Fibroblast of skin of back (primary cell): ENCODE measurements around the gene SLC45A3.

Experiments
- DNase-seq: peaks from one replicate; pipeline ENCODE4 v3.0.0-alpha.2; 2013

The SLC45A3 gene

DNA sequence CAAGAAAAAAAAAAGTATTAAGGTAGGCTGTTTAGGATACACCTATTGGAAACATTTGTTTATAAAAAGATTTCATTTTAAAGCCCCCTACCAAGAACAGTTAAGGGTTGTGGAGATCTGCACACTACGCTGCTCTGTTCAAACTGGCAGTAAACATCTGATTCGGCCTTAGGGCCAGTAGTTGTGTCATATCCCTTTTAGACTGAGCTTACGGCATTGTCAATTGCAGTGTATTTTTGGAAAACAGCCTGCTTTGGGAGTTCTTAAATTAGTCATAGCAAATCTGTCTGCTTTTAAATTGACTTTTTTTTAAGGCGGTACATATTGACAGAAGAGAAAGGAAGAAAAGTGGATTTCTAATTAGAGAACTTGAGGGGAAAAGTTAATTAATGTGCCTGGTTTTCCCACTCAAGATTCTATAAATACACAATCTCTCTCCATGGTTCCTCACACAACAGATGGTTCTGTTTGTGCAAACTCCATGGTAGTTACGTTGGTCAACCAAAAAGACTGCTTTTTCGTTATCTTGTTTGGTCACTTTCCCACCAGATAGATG, 46.8 kb downstream of the SLC45A3 start:
- peak; percentile 19 for DNase-seq

DNA sequence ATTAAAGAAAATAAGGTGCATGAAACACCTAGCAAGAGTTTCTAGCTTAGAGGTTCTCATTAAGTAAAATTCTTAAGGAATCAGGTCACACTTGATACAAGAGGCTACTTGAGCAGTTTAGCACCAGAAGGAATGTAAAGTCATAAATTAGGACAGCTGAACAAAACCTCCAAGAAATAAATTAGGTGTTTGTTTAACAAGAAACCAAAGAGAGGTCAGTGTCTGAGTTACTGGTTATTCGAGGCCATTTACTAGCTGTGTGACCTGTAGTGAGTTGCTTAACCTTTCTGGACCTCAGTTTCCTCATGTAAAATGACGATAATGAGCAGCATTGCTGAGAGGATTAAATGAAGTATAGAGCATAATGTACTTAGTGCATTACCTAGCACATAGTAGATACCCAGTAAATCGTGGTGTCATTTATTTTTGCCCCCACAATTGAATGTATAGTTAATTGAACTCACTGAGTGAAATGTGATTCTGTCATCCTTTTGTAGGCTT, 47.6 kb downstream of the SLC45A3 start:
- no peak for DNase-seq

DNA sequence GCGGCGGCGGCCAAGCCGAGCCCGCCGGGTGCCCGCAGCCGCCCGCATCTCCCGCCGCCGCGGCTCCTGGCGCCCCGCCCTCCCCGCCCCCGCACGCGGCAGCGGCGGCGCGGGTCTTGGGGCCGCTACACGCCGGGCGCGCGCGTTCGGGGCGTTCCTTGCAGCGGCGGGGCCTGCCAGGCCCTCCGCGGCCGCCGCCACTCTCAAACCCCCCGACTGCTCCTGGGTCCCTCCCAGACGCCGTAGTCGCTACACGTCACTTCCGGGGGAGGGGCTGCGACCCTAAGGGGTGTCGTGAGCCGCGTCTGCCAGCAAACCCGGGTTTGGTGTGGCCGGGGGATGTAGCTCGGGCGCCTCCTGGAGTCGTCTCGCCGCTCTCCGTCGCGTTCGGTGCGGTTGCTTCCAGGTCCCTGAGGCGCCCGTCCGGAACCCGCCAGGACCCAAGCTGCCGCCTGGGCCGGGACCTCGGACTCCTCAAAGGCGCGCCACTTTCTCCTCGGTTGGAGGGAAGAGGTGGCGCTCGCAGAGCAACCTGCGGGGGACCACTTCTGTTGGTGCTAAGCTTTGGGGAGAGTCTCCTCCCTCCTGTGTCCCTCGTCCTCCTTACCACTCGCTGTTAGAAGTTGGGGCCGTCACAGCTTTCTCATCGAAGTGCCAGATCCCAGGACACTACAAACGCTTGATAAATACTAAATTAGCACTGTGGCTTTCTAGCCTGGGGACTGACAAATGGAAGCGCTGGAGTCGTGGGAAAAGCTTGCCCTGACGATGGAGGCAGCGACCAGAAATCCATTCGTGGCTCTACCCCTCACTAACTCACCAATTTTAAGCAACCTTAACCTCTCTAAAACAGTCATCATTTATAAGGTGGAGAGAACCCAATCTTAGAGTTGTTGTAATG, 48.3 kb downstream of the SLC45A3 start, which contains the start of gene ELK4:
TSS of gene ELK4 (minus strand) at position 244 of the 901 bp plus-strand sequence. CDS start 8,129 bp downstream, outside the sequence.
- peak; percentile 98 for DNase-seq

DNA sequence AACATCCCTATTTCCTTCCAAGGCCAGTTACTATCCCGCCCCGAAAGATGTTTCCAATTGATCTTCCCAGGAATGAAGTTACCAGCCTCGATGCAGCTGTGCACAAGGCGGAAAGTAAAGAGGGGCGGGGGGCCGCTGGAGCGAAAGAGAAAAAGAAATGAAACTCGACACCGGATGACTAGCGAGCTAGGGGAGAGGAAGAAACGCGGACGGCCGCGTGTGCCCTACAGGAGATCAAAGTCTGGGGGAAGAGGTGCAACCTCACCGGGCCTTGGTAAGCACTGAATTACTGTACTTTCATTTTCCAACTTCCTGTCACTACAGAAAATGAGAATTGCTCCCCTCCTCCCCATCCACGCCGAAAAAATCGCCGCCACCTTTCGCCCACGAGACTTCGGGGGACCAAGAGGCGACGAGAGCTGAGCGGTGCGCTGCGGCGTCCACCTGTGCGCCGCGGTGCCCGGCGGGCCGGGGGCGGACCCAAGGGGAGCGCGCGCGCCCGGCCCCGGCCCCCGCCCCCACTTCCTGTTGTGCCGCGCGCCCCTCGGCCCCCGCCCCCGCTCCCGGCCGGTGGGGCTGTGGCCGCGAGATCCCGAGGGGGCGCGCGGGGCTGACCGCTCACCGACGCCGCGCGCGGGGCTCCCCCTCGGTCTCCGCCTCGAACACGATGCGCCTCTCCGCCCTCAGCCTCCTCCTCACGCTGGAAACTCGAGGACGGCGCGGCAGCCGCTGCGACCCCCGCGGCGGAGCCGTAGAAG, 49.1 kb downstream of the SLC45A3 start:
- peak; percentile 69 for DNase-seq

GRCh38 chr1:205630651-205631009, 49.7 kb downstream of the SLC45A3 start:
- no peak for DNase-seq

DNA sequence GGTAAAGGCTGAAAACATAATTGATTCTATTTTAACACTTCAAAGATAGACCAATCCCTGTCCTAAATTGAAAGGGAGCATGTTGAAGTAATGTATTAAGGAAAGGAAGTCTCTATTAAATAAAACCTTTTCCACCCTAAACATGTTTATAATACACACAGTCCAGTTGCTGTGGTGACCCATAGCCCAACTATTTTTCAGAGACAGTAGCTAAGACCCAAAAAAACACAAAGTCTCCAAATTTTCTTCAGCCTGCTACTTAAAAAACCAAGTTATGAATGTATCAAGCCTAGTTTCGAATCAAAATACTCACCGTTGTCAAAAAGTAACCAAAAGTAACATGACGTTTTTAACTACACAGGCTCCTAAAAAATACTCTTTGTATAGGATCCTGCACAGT, 50.1 kb downstream of the SLC45A3 start:
- DNase-seq, result peak; percentile 33

GRCh38 chr1:205629751-205630150, 50.6 kb downstream of the SLC45A3 start:
- no peak for DNase-seq

DNA sequence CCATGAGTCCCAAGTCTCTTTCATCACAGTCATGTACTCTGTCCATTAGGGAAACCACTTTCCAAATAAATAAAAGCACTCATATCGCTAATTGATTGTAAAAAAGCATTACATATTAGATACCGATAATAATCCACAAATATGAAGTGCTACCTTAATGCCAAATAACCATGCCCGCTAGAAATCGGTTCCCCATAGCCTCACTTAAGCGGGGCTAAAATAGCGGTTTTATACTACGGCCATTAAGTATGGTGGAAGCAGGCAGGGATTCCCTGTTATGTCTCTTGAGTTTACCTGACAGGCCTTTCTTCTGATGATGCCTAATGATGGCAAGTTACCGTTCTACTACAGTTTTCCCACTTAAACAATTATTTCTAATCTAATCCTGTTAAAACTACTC, 52.4 kb downstream of the SLC45A3 start:
- DNase-seq, result no peak

DNA sequence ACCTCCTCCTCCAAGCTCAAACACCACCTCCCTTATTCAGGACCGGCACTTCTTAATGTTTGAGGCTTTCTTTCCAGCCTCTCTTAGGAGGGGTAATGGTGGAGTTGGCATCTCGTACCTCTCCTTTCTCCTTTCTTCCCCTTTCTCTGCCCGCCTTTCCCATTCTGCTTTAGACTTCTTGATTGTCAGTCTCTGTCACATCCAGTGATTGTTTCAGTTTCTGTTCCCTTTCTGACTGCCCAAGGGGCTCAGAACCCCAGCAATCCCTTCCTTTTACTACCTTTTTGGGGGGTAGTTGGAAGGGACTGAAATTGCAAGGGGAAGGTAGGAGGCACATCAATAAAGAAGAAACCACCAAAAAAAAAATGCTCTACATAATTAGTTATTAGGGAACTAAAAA, 54.1 kb downstream of the SLC45A3 start:
- no peak for DNase-seq

DNA sequence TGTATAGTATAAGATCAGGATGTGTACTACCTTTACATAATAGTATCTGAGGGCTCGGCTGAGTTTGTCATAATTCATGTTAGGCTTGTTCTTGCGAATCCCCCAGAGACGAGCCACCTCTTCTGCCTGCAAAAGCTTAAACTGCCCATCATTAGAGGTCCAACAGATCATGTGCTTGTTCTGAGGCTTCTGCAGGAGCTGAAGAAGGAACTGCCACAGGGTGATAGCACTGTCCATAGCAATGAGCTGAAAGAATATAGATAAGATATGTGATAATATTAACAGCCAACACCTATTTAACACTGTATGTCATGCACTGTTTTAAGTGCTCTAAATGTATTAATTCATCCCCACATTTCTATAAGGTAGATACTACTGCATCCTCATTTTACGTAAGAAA, 56.7 kb downstream of the SLC45A3 start:
- DNase-seq, result no peak

- no peak for DNase-seq
Measured at GRCh38 chr1:205620269-205620668, 60.0 kb downstream of the SLC45A3 start.

DNA sequence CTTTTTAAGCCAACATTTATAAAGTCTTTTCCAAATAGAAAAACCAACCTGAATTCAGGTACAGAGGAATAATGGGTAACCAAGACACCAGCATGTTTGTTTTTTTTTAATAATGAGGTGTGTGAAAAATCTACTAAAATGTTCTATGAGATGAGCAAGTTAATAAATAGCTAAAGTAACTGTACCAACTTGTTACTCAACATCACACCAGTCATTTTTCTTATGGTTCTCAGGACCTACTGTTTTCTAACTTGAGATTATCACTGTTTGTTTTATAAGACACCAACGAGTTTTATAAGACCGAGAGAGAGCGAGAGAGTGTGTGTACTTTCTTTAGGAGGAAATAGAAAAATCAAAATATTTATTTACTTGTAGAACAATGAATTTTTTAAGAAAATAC, 60.9 kb downstream of the SLC45A3 start:
- no peak for DNase-seq

- no peak for DNase-seq
Measured at GRCh38 chr1:205616563-205617293, 63.6 kb downstream of the SLC45A3 start.

DNA sequence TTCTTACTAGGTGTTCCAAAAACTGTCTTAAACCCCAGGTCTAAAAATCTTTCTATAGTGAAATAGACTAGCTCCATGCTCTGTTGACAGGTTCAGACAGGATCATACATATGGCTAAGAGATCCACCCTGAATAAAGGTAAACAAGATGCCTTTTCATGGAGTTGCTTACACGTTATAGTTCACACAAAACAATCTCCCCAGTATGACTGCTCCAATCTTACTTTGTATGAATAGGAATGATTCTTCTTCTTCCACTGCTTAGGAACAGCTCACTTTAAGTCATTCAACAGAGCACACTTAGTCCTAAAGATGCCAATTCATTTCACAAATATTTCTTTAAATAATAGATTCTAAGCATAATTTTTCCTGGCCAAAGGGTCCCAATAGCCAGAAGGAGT, 64.5 kb downstream of the SLC45A3 start:
- DNase-seq, result no peak

DNA sequence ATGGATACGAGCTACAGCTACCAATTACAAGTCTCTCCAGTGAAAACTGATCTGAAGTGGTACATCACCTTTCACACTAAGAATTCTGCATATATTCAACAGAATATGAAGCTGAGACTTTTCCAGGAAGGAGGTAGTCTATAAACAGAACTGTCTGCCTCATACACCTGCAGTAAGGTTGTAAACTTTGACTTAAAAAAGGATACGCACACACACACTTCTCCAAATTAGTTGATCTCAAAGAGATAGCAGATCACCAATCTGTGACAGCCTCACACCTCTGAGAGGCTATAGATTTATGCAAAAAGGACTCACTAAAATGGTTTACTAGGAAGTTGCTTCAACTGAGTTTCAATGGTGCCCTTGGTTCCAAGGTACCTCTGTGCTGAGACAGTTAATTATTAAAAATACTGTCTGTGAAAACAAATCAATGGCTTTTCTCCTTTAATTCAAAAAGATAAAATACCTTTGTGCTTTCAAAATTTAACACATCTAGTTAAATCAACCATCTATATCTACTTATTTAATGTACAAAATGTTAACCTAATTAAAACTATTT, 66.4 kb downstream of the SLC45A3 start:
- no peak for DNase-seq

GRCh38 chr1:205612556-205612955, 67.8 kb downstream of the SLC45A3 start:
- DNase-seq, result no peak

DNA sequence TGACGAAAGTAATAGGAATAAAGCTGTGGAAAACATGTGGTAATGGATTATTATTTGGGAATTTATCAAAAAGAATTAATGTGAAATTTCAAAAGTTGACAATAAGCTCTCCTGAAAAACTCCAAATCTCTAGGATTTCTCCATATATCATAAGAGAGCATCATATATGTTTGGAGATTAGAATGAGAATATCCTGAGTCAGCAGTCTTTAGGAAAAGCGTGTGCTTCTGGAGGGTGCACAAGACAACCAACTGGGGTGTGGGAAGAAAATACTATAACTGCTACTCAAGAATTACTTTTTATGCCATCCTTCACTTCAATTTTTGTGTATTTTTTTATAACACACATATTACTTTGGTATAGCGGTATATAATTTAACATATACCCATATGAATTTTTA, 68.2 kb downstream of the SLC45A3 start:
- no peak for DNase-seq

DNA sequence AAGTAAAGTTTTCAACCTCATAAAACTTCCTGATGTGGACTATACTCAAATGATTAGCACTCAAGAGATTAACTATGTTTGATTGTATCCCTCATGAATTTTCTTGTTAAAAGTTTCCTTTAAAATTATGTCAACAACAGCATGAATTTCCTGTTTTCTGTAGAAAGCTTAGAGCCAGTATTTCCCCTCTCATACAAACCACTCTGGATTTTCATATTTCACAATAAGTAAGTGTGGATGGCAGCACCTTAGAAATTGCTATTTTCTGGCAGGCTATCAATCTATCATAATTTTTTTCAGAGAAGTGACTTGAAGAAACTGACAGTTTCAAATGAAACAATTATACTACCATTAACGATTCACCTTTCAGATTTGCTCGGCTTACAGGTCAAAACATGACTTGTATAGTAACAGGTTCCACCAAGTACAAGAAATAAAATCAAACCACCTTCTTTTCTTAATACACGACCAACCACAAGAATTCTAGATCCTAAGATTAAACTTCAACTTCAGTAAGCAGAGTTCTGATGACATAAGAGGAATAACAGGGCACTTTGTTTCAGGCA, 69.3 kb downstream of the SLC45A3 start:
- no peak for DNase-seq

- peak; percentile 39 for DNase-seq
Measured at GRCh38 chr1:205610036-205610435, 70.3 kb downstream of the SLC45A3 start.
